HG03045 (cell line): Measurements from ENCODE around the gene GRM5.
A peak's percentile ranks its signal among the peaks of the same experiment; 100 is the strongest.
"Not testable (repeated sequence)": the region's sequence is repeated elsewhere in the genome, so short reads cannot be mapped to it uniquely, and the experiment has no call there.

Experiments used
- ATAC-seq: cut with Tn5 transposase; IDR thresholded peaks from one replicate; pipeline ENCODE4 v1.9.1; 2021; ENCODE audit warnings: mild to moderate bottlenecking, moderate library complexity; ENCODE audit not compliant: unreplicated experiment

GRM5 gene

GRCh38 chr11:88511006-88511405 is 554.8 kb downstream of the GRM5 start:
- ATAC-seq: no peak

DNA sequence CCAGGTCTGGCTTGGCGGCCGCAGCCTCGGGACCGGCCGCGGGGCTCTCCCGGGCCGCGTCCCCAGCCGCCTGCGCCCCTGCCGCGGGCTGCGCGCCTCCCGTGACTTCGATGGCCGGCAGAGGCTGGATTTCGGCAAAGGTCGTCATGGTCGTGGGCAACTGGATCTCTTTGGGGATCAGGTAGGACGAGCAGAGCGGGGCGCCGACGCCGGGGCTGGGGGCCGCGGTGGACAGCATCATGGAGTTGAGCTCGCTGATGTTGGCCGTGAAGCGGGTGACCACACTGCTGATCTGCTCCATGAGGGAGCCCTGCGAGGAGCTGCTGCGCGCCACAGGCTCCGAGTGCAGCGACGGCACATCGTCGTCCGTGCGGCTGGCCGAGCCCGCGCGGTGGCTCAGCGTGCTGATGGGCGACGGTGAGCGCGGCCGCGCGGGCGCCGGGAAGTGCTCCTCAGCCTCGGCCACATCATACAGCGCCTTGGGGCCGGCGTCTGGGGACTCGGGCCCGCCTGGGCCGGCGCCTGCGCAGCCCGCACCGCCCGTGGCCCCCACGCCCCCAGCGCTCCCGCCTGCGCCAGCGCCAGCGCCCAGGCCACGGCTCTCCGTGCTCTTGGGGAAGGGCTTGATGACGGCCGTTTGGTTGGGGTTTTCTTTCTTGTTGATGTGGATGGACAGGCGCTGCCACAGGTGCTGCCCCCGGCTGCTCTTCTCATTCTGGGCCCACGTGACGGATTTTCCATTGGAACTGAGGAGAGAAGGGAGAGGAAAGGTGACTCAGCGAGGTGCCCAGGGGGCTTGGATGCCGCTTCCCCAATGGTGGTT is 556.8 kb downstream of the GRM5 start:
- ATAC-seq: no peak

DNA sequence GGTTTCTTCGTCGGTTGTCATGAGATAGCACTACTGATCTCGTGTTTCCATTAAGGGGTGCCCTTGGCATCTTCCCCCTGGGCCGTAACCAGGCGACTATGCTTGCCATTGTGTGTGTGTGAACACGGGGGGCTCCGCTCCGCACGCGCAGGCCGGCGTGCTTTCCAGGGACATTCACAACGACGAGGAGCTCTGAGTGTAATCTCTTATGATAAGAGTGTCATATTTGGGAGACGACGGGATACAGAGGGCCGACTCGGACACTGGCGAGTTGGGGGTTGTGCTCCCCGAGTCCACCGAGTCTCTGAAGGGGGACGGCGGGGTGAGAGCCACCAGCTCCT is 557.4 kb downstream of the GRM5 start:
- ATAC-seq: no peak

GRCh38 chr11:88507771-88508417 is 557.9 kb downstream of the GRM5 start:
- no peak for ATAC-seq

DNA sequence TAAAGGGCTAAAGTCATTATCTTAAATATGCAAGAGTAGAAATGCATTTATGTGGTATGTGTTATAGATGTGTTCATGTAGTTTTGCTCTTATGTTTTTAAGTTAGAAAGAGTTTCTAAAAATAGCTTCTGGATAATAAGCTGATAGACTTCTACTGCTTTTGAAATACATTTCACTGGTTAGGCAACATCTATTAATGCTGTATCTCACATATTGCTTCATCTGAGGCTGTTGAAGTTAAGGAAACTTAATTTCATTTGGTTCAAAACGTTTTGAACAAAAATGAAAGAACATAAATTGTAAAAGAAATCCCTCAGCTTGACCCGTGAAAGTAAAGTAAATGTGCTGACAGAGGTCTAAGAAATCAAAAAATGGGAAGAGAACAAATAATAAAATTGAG is 564.2 kb downstream of the GRM5 start:
- ATAC-seq: no peak

- ATAC-seq: no peak
These were observed 569.9 kb downstream of the GRM5 start for GRCh38 chr11:88495836-88496235.

GRCh38 chr11:88494848-88495247 is 570.9 kb downstream of the GRM5 start:
- ATAC-seq: no peak

GRCh38 chr11:88491674-88492073 is 574.1 kb downstream of the GRM5 start:
- no peak for ATAC-seq

DNA sequence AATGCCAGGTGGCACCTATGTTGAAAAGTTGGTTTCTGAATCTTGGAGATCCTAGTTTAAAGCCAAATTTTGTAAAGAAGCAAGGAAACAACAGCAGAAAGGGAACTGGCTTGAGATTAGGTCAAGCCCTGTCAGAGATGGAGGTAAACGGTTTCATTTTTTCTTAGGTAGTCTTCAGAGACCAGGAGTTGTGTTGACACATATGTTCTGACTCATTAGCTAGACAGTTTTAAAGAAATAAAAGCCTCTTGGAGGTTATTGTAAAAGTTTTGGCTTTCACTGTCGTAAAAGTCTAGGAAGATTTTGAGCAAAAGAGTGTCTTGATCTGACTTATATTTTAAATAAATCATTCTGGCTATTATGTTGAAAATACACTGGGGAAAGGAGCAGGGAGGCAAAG is 576.8 kb downstream of the GRM5 start:
- ATAC-seq: no peak

DNA sequence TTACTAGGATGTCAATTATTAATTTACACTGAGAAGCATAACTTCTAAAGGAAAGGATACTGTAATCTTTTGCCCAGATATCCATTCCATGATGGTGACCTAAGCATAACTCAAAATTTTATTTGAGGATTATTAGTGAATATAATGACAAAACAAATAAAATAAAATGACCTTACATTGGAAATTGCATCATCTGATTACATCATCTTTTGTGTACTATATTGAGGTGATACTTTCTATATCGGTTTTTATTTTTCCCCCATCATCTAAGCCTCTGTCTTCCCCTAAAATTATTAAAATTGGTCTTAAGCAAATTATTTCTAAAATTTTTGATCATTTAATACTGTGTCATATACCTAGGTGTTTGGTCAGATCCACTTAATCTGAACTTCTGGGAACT is 578.1 kb downstream of the GRM5 start:
- no peak for ATAC-seq

DNA sequence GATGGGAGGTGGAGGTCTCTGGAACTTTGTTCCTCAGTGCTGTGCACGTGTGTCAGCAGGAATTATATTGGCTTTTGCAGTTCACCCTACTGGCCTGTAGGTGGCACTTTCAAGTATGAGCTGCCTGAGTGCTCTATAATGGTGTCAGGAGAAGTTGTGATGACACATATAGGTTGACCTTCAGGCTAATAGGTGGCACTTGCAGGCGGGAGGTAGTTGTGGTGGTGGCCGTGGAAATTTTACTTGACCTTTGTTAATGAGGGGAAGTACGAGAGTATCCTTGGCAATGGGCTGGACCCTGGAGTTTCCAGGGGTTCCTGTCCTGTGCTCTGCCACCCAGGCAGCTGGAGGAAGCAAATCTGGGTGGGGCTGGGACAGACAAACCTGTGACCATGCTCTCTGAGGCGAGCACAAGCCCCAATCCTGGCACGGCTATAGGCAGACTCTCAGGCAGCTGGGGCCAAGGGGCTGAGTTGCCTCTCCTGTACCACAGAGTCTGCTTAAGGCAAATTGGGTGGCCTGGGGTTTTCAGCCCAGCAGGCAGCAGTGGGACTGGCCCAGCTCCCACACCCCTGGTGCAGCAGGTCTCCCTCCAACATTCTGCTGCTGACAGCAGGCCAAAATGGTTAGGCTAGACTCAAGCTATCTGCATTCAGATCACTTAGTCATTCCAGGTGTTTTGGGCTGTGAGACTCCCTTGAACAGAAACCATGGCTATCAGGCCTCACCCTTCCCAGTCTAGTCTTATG is 580.7 kb downstream of the GRM5 start:
- peak; percentile 84 for ATAC-seq

GRCh38 chr11:88482871-88483301 is 582.9 kb downstream of the GRM5 start:
- ATAC-seq: no peak

GRCh38 chr11:88480223-88480622 is 585.6 kb downstream of the GRM5 start:
- ATAC-seq: no peak

DNA sequence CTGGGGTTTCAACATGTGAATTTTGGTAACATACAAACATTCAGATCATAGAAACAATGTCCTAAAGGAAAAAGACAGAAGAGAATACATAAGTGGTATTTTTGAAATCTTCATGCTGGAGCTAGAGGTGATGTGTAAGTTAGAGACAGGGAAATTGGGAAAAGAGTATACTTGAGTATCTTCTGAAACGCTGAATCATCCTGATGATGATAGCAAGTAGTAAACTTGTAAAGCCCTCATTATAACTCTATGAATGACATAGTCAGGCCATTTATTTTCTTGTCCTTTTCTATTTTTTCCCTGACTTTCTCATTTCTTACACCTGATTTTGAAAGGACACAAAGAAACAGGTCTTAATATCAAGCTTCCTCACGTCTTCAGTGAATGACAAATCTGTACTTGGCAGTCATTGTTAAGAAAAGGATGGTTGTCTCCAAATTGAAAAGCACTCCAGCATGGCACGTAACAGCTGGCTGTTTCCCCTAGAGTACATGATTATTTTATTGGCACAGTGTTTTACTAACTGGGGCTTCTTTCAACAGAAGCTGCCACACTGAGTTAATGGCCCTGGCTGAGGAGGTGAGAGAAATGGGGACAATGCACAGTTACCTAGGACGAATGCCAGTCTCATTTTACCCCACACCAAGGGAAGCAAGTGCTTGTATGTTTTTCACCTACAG is 587.5 kb downstream of the GRM5 start:
- ATAC-seq: no peak

- ATAC-seq: no peak
These were observed 589.8 kb downstream of the GRM5 start for GRCh38 chr11:88475991-88476418.

DNA sequence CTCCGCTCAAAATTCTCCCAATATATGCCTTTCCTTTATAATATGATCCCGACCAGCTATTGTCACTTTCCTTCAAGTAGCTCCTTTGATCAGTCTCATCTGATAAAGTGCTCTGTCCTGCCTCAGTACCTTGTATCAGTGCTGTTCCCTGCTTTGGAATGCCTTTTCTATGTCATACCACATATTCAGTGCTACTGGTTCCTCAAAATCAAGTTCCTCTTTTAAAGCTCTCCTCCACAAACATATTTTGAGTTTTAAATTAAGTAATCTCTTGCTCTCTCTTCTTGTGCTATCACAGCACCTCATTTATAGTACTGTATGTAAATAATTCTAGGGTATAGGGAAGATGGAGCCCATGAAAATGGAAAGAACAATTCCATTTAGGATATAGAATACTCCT is 591.1 kb downstream of the GRM5 start:
- ATAC-seq: no peak

- no peak for ATAC-seq
These were observed 596.1 kb downstream of the GRM5 start for GRCh38 chr11:88469561-88470225.

- no peak for ATAC-seq
These were observed 601.3 kb downstream of the GRM5 start for GRCh38 chr11:88464528-88464927.

DNA sequence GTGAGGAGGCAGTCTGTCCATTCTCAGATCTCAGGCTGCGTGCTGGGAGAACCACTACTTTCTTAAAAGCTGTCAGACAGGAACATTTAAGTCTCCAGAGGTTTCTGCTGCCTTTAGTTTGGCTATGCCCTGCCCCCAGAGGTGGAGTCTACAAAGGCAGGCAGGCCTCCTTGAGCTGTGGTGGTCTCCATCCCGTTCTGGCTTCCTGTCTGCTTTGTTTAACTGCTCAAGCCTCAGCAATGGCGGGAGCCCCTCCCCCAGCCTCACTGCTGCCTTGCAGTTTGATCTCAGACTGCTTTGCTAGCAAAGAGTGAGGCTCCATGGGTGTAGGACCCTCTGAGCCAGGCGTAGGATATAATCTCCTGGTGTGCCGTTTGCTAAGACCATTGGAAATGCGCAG is 602.5 kb downstream of the GRM5 start:
- ATAC-seq: not testable (repeated sequence)

- not testable (repeated sequence) for ATAC-seq
These were observed 607.7 kb downstream of the GRM5 start for GRCh38 chr11:88458047-88458446.

DNA sequence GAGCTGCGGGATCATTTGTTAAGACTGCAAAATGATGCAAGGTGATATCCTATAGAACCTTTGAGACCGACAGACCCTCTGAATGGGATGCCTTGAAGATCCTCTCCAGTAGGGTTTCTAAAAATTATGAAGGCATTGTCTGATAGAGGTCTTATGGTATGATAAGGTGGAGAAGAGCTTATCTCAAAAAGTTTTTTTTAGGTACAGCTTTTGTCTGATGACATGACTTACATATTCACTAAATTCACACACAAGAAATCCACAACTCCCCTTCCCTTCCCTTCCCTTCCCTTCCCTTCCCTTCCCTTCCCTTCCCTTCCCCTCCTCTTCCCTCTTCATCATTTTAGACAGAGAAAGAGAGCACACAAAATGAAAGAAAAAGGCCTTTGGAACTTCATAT is 609.8 kb downstream of the GRM5 start:
- no peak for ATAC-seq
